Left forelimb (tissue), 1 donor: ENCODE results near the gene ZFYVE28.

Experiments
- DNase-seq: peaks from one replicate; pipeline ENCODE4 v3.0.0-alpha.2; 2018; ENCODE audit warnings: low spot score

The ZFYVE28 gene

GRCh38 chr4:2411786-2412510, 6.5 kb downstream of the ZFYVE28 start:
- DNase-seq = no peak

DNA sequence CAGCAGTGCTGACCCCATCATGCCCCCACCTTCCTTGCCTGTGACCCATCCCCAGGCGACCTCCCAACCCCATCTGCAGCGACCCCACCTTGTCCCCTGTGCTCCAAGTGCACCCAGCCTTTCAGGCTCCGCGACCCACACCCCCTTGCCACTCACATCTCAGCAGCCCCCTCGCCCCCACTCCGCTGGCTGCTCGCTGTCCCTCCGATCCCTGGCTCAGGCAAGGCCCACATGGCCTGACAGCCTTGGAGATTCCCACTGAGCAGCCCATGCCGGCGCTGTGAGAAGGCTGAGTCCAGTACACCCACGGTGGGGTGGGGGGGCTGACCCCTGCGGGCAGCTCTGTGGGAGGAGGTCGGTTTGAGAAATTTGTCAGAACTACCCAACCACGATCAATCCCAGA, 9.1 kb downstream of the ZFYVE28 start:
- no peak for DNase-seq

DNA sequence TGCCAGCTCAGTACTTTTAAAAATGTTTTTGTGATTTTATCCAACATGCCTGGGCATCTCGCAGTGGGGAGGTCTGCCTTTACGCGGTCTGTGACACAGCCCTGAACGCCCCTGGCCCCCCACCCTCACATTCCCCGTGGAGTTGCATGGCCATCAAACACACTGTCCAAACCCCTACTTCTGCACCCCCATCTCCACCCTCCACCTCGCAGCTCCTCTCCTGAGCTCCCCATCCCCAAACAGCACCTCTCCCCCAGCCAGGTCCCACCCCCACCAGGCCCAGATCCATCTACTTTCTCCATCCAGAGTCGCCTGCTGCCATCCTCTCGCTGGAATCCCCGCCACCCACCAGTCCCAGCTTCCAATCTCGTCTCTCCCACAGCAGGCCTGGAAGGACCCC, 9.5 kb downstream of the ZFYVE28 start:
- DNase-seq = no peak

DNA sequence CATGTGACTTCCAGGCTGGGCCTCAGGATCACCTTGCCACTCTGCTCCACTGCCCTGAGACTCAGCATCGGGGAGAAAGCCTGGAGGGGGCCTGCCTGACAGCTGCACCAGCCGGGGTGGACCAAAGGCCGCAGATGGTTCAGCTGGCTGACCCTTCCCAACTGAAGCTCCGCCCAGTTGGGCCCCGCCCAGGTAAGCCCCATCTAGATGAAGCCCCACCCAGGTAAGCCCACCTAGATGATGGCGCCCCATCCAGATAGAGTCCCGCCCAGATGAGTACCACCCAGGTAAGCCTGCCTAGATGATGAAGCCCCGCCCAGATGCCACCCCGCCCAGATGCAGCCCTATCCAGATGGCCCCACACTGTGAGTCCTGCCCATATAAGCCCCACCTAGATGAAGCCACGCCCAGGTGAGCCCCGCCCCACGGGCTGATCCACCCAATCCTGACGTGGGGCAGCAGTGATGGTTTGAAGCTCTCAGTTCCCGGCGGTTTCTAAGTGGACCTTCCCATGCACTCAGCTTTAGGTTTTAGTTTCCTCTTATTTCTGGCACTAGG, 10.0 kb downstream of the ZFYVE28 start:
- no peak for DNase-seq

GRCh38 chr4:2407991-2408342, 10.5 kb downstream of the ZFYVE28 start:
- no peak for DNase-seq

DNA sequence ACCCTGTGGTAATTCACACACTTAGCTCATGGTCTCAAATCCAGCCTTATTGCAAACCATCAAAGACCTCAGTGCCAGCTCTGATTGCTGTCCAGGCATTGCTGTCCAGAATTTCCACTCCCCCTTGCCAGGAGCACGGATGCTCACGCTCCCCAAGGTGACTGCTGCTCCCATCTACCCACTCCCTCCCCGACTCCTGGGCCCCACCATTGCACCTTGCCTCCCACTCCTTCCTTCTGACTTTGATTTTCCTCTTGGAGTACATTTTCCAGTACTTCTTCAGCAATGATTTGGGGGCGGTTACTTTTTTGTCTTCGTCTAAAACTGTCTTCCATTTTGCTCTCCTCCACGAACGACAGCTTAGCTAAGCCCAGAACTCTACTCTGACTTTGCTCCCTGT, 11.5 kb downstream of the ZFYVE28 start:
- no peak for DNase-seq

DNA sequence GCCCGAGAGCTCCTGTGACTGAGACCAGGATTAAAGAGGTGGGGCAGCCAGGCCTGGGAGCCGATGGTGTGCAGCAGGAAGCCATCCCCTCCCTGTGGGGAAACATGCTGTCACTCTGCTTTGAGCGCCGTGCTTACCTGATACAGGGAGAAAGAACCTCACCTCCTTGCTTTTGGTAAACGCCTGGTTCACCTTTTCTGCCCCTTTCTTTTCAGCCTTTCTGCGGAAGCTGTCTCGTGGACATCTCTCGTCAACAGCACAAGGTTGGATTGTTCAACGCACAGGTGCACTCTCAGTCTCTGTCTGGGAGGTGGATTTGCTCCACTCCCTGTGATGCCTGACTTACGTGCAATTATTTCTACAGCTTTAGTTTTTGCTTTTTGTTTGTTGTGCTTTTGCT, 12.0 kb downstream of the ZFYVE28 start:
- DNase-seq = no peak

GRCh38 chr4:2402941-2403340, 15.5 kb downstream of the ZFYVE28 start:
- DNase-seq = no peak

DNA sequence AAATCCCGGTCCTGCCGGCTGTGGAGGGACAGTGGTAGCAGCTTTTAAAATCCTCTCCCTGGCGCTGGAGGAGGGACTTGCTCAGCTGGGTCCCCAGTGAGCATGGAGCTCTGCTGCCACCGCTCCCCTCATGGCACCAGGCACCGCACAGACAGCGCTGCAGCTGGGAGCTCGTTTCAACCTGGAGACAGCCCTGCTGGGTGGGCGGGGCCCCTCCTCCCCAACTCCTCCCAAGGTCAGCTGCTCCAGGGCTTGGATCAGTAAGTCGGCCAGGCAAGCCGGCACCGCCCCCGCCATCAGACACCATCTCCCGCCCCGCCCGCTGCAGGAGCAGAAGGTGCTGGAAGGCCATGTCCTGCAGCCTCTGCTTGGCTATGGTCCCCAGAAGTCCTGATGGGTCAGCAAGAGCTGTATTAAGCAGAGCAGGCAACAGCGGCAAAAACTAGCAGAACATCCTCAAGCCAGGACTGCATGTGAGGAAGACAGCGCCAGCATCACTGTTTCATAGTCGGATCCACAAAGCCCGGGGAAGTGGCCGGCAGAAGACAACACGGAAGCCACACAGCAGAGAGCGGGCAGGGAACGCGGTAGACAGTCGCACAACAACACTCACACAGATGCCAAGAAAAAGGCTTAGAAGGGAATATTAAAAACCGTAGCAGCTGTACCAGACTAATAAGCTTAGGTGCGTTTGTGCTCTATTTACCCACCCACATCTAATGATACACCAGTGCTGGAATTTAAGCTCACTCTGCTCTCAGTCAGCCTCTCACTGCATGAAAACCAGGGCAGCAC, 16.2 kb downstream of the ZFYVE28 start:
- no peak for DNase-seq

DNA sequence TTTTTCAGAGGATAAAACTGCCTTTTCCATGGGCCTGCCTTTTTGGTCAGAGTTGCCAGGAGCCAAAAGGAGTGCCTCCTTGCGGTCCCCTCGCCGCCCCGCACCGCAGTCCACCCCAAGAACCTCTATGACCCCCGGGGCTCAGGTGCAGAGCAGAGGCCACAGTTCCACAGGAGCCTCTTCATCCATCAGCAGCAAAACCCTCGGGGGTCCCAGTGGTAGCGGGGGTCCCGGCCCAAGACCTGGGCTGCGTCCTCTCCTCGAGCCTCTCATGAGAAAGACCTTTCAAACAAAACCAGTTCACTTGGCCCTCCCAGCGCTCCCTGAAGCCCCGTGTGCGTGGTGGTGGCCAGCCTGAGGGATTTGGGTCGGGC, 16.8 kb downstream of the ZFYVE28 start:
- no peak for DNase-seq

- DNase-seq = no peak
These were observed 17.4 kb downstream of the ZFYVE28 start for GRCh38 chr4:2400841-2401609.

DNA sequence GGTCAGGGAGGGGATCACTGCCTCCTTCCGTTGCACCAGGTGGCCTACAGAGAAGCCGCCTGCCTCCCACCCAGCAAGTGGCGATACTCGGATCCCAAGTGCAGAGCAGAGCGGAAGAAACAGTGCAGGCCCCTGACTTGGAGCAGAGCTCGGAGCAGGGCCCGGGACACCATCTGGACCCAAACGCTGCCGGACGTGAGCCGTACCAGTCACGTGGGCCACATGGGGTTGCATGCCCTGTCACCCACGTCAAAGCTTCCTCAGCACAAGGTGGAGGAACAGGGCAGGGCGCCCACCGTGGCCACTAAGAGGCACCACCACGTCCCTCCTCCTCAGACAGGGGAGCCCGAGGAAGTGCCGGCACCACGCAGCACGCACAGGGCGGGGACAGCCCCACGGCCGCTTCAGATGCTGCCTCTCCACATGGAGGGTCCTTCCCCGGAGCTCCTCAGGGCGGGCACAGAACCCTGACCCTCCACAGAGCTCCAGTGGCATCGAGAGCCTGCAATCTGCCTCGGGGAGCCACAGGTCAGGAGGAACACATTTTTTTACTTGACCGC, 18.7 kb downstream of the ZFYVE28 start:
- DNase-seq = no peak

GRCh38 chr4:2399216-2399615, 19.2 kb downstream of the ZFYVE28 start:
- DNase-seq = no peak

- DNase-seq = no peak
These were observed 20.7 kb downstream of the ZFYVE28 start for GRCh38 chr4:2397596-2398379.

DNA sequence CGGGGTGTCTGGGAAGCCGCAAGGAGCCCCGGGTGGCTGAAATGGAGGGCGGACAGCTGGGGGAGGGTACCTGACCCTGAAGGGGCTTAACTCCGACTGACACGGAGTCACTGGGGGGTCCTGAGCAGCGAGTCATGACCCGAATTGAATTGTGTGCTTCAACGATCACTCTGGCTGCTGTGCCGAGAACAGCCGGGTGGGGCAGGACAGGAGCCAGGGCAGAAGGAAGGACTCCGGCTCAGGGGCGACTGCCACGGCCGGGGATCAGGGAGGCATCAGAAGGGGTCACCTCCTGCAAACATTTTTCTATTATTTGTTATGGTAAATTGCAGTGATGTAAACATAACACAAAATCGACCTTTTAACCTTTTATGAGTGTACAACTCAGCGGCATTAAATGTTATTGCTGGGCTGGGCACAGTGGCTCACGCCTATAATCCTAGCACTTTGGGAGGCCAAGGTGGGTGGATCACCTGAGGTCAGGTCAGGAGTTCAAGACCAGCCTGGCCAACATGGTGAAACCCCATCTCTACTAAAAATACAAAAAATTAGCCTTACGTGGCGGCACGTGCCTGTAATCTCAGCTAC, 21.6 kb downstream of the ZFYVE28 start:
- DNase-seq = no peak

DNA sequence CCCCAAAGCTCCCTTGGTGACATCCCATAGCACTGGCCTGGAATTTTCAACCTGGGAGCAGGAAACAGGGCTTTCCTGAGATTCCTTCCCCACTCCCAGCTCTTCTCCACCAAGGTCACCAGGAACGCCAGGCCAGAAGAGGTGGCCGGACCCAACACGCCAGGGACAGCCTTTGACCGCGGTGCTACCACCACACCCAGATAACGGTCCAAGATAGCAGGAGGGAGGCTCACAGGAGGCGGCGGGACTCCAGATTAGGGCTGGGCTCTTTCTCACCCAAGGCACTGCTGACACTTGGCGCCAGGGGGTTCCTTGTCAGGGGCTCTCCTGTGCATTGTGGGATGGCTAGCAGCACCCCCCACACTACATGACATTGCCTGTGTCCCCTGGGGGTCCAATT, 22.9 kb downstream of the ZFYVE28 start:
- DNase-seq = no peak

- DNase-seq = no peak
These were observed 23.4 kb downstream of the ZFYVE28 start for GRCh38 chr4:2395038-2395437.

DNA sequence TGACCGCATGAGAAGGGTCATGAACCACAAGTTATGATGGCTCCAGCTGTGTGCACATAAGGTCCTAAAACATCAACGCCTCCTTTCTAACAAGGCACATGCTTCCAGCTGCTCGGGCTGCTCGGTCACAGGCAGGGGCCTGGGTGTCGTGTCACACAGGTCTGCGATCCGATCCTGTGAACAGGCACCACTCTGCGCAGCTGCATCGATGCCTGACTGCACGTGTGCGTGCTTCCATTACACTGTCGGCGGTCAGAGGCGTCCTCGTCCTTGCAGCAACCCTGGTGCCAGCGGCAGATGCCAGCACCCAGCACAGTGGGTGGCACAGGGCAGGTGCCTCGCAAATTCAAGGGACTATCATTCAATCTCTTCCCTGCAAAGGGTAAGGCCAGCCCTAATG, 23.9 kb downstream of the ZFYVE28 start:
- DNase-seq = no peak

- DNase-seq = no peak
These were observed 24.8 kb downstream of the ZFYVE28 start for GRCh38 chr4:2393353-2394270.

DNA sequence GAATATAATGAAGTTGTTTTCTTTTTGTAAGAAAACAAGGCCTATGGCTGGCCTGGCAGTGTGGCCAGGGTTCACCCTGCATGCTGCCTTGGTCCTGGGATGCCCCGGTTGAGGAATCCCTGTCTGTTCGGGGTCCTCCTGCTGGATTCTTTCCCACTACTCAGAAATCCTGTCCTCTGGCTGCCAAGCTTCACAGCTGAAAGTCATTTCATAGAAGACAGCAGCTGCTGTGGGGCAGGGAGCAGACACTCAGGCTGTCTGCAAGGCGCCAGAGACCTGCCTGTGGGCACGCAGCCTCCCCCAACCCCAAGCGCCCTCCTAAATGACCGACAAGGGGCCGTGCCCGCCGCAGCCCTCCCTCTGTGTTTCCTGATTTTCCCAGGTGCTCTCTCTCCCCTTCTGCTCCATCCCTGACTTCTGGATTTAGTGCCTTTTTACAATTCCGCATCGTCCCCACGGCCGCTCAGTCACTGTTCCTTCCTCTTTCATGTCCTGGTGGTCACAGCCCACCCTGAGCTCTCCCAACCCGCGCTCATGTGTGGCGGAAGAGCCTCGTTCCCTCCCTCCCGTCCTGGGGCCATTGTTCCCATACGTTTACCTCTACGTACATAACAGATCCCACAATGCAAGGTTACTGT, 27.5 kb downstream of the ZFYVE28 start:
- DNase-seq = no peak
